A673 (cell line): ENCODE results near the gene SLC52A3.

ENCODE experiments used
- CTCF ChIP-seq: fragments of 300-800, 200-600 bp; sonication (generic); conservative IDR thresholded peaks from 2 replicates; pipeline ENCODE4 v1.5.1; 2017; ENCODE audit warnings: low read depth, mild to moderate bottlenecking, antibody characterized with exemption, low read length, moderate library complexity, mixed read lengths
- EZH2 ChIP-seq: fragments of 200-600 bp; sonication (generic); IDR thresholded peaks from 2 replicates; pipeline ENCODE4 v1.6.1; 2017; ENCODE audit warnings: borderline replicate concordance, low read depth, mild to moderate bottlenecking, mixed read lengths, antibody characterized with exemption, low read length; ENCODE audit not compliant: poor library complexity, severe bottlenecking

GRCh38 chr20:711576-711975, 56.7 kb downstream of the SLC52A3 start:
- TF ChIP-seq CTCF (no peak), EZH2 (no peak)
